ENCODE results near the gene IQGAP2.

IQGAP2 gene

DNA sequence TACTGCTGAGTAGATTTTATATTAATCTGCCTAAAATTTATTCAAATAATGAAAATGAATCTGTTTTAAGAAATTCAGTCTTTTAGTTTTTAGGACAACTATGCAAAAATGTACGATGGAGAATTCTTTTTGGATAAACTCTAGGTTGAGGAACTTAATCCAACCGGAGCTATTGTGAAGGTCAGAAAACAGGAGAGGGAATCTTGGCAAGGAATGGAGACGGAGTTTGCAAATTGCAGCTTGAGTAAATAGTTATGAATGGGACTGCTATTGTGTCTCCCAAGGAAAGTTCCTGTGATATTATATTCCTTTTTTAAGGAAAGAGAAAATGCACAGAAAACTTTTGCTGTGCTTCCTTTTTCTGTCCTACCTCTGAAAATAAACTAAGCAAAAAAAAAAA is 67.9 kb downstream of the IQGAP2 start (continued):
- TF ChIP-seq OVOL3 (tag by site-specific recombination; IDR thresholded peaks at IDR 0.05) = no peak
- no peak for TF ChIP-seq ZNF292 (tag by site-specific recombination; IDR thresholded peaks at IDR 0.05; ENCODE audit: borderline replicate concordance, low read depth)

GRCh38 chr5:76471406-76471805 is 68.3 kb downstream of the IQGAP2 start:
- peaks cover 3% of the 10 kb centered on the region; the same call in 1 of the 2 replicates for H3K4me1 ChIP-seq (ENCODE audit: control insufficient read depth, insufficient read depth, low read length)
- TF ChIP-seq SETDB1 (IDR thresholded peaks at IDR 0.05; ENCODE audit: insufficient read length, low read length) (peak; percentile 50), TRIM28 (IDR thresholded peaks at IDR 0.05; ENCODE audit: borderline replicate concordance, low read length) (0 out of 2 replicates have a peak, but pooled peaks have one; percentile 12), ZIC2 (tag by site-specific recombination; IDR thresholded peaks at IDR 0.05) (no peak), ZNF354C (tag by site-specific recombination; IDR thresholded peaks at IDR 0.05; ENCODE audit: borderline replicate concordance, low read depth) (no peak), SCRT1 (tag by site-specific recombination; IDR thresholded peaks at IDR 0.05; ENCODE audit: borderline replicate concordance) (no peak), ZNF843 (tag by site-specific recombination; IDR thresholded peaks at IDR 0.05) (no peak)
- CTCF ChIA-PET = interaction anchor here (0.6 kb wide), 1 partner anchor 342 kb away, joined by 4 read pairs; no protein-coding TSS in a partner anchor
- POLR2A ChIA-PET = no interaction called here
- H3K9me3 ChIP-seq (ENCODE audit: control insufficient read depth, insufficient read depth, low read depth, low read length) = no peaks in the 10 kb centered on the region
- no peak overlapping the region for H3K27ac ChIP-seq (ENCODE audit: extremely low read depth, low read depth, low read length)
- H3K4me3 ChIP-seq (ENCODE audit: low read depth, low read length) = no peak overlapping the region
- no peaks in the 10 kb centered on the region for H3K36me3 ChIP-seq (ENCODE audit: control insufficient read depth in 2 of 2, insufficient read depth in 1 of 2, low read length in 2 of 2)

DNA sequence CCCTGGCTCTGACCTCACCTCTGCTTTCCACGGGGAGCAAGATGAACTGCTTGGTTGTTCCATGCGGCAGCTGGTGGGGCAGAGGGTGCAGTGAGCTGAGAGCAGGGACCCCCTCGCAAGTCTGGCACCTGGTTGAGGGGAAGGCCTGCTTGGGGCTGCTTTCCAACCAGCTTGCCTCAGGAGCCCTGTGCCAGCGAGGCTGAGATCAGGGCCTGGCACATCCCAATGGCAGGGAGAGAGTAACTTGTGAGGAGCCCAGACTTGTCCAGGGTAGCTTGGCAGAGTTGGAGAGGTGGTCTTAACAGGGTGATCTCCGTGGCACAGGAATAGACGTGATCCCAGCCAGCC is 68.9 kb downstream of the IQGAP2 start:
- no peak overlapping the region for H3K27ac ChIP-seq (ENCODE audit: extremely low read depth, low read depth, low read length)
- ChIA-PET POLR2A (no interaction called here), CTCF (no interaction called here)
- no peak overlapping the region for H3K4me3 ChIP-seq (ENCODE audit: low read depth, low read length)
- peaks cover 3% of the 10 kb centered on the region; the same call in 1 of the 2 replicates for H3K4me1 ChIP-seq (ENCODE audit: control insufficient read depth, insufficient read depth, low read length)
- no peaks in the 10 kb centered on the region for H3K36me3 ChIP-seq (ENCODE audit: control insufficient read depth in 2 of 2, insufficient read depth in 1 of 2, low read length in 2 of 2)
- H3K9me3 ChIP-seq (ENCODE audit: control insufficient read depth, insufficient read depth, low read depth, low read length) = no peaks in the 10 kb centered on the region
- TF ChIP-seq ZNF629 (tag by site-specific recombination; IDR thresholded peaks at IDR 0.05) (no peak), ZNF18 (tag by site-specific recombination; IDR thresholded peaks at IDR 0.05) (no peak), KLF1 (tag by site-specific recombination; IDR thresholded peaks at IDR 0.05) (no peak), SETDB1 (IDR thresholded peaks at IDR 0.05; ENCODE audit: insufficient read length, low read length) (no peak), SP7 (tag by site-specific recombination; IDR thresholded peaks at IDR 0.05) (no peak), ZNF530 (tag by site-specific recombination; IDR thresholded peaks at IDR 0.05; ENCODE audit: low read depth) (no peak), ZNF266 (tag by site-specific recombination; IDR thresholded peaks at IDR 0.05; ENCODE audit: low read depth) (no peak), ZNF248 (tag by site-specific recombination; IDR thresholded peaks at IDR 0.05) (no peak), ZNF707 (tag by site-specific recombination; IDR thresholded peaks at IDR 0.05) (no peak), ZFHX2 (tag by site-specific recombination; conservative IDR thresholded peaks at IDR 0.05) (no peak)

DNA sequence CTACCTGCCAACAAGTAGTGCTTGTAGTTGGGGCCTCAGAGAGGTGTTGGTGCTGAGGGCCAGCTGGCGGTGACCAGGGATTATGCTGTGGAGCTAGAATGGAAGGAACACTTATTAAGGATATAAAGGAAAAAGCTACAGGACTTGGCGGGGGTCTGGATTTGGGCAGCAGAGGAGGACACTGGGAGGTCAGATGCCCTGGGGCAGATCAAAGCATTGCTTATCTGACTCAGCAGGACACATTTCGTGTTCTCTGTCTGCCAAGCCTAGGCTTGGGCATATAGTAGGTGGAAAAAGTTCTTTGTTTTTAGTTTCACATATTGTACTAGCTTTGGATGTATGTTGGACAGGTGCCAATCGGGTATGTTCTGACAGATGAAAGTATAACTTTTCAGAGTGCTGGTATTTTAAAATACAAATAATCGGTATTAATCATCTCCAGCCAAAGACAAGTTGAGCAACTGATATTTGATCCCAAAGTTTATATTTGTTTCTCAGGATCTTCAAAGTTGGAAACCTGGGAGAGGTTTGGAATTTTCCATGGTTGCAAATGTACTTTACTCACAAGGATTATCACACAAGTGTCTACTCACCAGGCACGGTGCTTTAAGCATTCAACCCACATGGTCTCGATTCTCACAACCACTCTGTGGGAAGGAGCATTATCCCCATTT is 69.4 kb downstream of the IQGAP2 start:
- no peaks in the 10 kb centered on the region for H3K36me3 ChIP-seq (ENCODE audit: control insufficient read depth in 2 of 2, insufficient read depth in 1 of 2, low read length in 2 of 2)
- peaks cover 6% of the 10 kb centered on the region for H3K4me1 ChIP-seq (ENCODE audit: control insufficient read depth, insufficient read depth, low read length)
- H3K9me3 ChIP-seq (ENCODE audit: control insufficient read depth, insufficient read depth, low read depth, low read length) = no peaks in the 10 kb centered on the region
- TF ChIP-seq ZIC2 (tag by site-specific recombination; IDR thresholded peaks at IDR 0.05) (peak; percentile 57), ZNF776 (tag by site-specific recombination; IDR thresholded peaks at IDR 0.05; ENCODE audit: borderline replicate concordance) (no peak), ZFHX2 (tag by site-specific recombination; conservative IDR thresholded peaks at IDR 0.05) (no peak)
- ChIA-PET POLR2A (no interaction called here), CTCF (no interaction called here)
- no peak overlapping the region for H3K27ac ChIP-seq (ENCODE audit: extremely low read depth, low read depth, low read length)
- no peak overlapping the region for H3K4me3 ChIP-seq (ENCODE audit: low read depth, low read length)

Data from HEK293 (cell line).